Measurements from ENCODE around the gene PCDHB10. TPM values are rescaled to one million over a fixed set of nuclear protein-coding genes. Genes with fewer than 3 reads are reported as not detected.
"Not testable (repeated sequence)": the region's sequence is repeated elsewhere in the genome, so short reads cannot be mapped to it uniquely, and the experiment has no call there.

PCDHB10 gene
- total RNA-seq, 1 experiment from 2014 or later = 0.03 TPM

DNA sequence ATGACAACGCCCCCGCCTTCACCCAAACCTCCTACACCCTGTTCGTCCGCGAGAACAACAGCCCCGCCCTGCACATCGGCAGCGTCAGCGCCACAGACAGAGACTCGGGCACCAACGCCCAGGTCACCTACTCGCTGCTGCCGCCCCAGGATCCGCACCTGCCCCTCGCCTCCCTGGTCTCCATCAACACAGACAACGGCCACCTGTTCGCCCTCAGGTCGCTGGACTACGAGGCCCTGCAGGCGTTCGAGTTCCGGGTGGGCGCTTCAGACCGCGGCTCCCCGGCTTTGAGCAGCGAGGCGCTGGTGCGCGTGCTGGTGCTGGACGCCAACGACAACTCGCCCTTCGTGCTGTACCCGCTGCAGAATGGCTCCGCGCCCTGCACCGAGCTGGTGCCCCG, 12.8 kb upstream of the PCDHB10 start:
- H3K27me3 ChIP-seq (ENCODE audit: control insufficient read depth, insufficient read depth, low read length); H3K36me3 ChIP-seq (replicated peaks; ENCODE audit: control insufficient read depth, insufficient read depth, low read length); H3K4me3 ChIP-seq (ENCODE audit: insufficient read depth, low read depth, low read length); DNase-seq: not testable (repeated sequence)

DNA sequence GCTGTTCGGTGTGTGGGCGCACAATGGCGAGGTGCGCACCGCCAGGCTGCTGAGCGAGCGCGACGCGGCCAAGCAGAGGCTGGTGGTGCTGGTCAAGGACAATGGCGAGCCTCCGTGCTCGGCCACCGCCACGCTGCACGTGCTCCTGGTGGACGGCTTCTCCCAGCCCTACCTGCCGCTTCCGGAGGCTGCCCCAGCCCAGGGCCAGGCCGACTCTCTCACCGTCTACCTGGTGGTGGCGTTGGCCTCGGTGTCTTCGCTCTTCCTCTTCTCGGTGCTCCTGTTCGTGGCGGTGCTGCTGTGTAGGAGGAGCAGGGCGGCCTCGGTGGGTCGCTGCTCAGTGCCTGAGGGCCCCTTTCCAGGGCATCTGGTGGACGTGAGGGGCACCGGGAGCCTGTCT, 12.3 kb upstream of the PCDHB10 start:
- not testable (repeated sequence) for H3K4me3 ChIP-seq (ENCODE audit: insufficient read depth, low read depth, low read length); DNase-seq; H3K36me3 ChIP-seq (replicated peaks; ENCODE audit: control insufficient read depth, insufficient read depth, low read length); H3K27me3 ChIP-seq (ENCODE audit: control insufficient read depth, insufficient read depth, low read length)

DNA sequence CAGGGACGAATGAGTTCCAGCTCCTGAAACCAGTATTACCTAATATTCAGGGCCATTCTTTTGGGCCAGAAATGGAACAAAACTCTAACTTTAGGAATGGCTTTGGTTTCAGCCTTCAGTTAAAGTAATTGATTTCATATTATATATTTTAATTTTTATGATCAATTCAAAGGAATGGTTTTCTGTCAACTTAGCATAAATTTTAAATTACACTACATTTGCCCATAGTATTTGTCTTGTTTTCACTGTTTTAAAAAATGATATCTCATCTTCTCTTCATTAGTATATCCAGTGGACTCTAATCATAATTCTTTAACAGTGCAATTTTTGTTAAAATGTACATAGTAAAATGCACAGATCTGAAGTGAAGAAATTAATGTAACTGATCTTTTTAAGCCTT, 11.8 kb upstream of the PCDHB10 start:
- no peaks in the 10 kb centered on the region for H3K27me3 ChIP-seq (ENCODE audit: control insufficient read depth, insufficient read depth, low read length)
- no peaks in the 10 kb centered on the region for H3K36me3 ChIP-seq (replicated peaks; ENCODE audit: control insufficient read depth, insufficient read depth, low read length)
- no peak overlapping the region for H3K4me3 ChIP-seq (ENCODE audit: insufficient read depth, low read depth, low read length)
- DNase-seq = no peak

DNA sequence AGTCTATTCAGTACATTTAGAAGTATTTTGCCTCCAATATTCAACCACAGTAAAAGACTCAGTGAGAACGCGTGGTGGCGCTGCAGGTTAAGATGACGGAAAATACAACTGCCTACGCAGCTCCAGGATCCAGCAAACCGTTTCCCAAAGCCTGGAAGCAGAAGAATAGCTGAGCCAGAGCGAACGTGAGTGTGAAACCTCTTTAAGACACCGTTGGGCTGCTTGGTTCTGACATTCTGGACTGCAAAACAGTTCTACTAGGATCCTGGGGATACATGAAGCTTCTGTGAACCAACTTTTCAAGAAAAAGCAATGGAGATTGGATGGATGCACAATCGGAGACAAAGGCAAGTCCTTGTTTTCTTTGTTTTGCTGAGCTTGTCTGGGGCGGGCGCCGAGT, 9.9 kb upstream of the PCDHB10 start, which contains the start of gene PCDHB16:
Gene PCDHB16 (plus strand): TSS at position 140 of the 400 bp plus-strand sequence. CDS start 173 bp downstream, at position 313.
- DNase-seq = peak; percentile 81
- Histone ChIP-seq H3K36me3 (replicated peaks; ENCODE audit: control insufficient read depth, insufficient read depth, low read length) (no peaks in the 10 kb centered on the region), H3K4me3 (ENCODE audit: insufficient read depth, low read depth, low read length) (no peak within 1 kb of the TSS), H3K27me3 (ENCODE audit: control insufficient read depth, insufficient read depth, low read length) (no peaks in the 10 kb centered on the region)

DNA sequence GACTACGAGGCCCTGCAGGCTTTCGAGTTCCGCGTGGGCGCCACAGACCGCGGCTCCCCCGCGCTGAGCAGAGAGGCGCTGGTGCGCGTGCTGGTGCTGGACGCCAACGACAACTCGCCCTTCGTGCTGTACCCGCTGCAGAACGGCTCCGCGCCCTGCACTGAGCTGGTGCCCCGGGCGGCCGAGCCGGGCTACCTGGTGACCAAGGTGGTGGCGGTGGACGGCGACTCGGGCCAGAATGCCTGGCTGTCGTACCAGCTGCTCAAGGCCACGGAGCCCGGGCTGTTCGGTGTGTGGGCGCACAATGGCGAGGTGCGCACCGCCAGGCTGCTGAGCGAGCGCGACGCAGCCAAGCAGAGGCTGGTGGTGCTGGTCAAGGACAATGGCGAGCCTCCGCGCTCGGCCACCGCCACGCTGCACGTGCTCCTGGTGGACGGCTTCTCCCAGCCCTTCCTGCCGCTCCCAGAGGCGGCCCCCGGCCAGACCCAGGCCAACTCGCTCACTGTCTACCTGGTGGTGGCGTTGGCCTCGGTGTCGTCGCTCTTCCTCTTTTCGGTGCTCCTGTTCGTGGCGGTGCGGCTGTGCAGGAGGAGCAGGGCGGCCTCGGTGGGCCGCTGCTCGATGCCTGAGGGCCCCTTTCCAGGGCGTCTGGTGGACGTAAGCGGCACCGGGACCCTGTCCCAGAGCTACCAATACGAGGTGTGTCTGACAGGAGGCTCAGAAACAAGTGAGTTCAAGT, 7.9 kb upstream of the PCDHB10 start:
- not testable (repeated sequence) for H3K4me3 ChIP-seq (ENCODE audit: insufficient read depth, low read depth, low read length); H3K27me3 ChIP-seq (ENCODE audit: control insufficient read depth, insufficient read depth, low read length); H3K36me3 ChIP-seq (replicated peaks; ENCODE audit: control insufficient read depth, insufficient read depth, low read length); DNase-seq

DNA sequence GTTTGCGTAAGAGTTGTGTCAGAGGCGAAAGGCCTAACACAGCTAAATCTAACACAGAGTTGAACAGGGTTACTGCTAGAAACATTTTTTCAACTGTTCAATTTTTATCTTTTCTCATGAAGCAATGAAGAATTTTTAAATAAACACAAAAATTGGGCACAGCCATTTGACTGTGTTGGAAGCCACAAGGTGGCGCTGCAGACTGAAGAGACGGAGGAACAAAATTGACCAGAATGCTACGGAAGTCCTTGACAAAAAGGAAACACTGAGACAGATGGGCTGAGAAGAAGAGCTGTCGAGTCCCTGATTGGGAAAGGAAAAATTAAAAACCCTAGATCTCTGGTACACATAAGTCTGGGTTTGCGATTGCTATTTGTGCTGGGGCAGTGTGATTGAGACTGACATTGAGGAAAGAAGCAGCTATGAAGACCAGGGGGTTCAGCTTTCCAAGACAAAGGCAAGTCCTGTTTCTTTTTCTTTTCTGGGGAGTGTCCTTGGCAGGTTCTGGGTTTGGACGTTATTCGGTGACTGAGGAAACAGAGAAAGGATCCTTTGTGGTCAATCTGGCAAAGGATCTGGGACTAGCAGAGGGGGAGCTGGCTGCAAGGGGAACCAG, 5.1 kb upstream of the PCDHB10 start, which contains the start of gene PCDHB9:
Gene PCDHB9 (plus strand): TSS at position 265 of the 616 bp plus-strand sequence. CDS start 158 bp downstream, at position 423.
- peak; percentile 79 for DNase-seq
- Histone ChIP-seq H3K36me3 (replicated peaks; ENCODE audit: control insufficient read depth, insufficient read depth, low read length) (no peaks in the 10 kb centered on the region), H3K27me3 (ENCODE audit: control insufficient read depth, insufficient read depth, low read length) (no peaks in the 10 kb centered on the region), H3K4me3 (ENCODE audit: insufficient read depth, low read depth, low read length) (no peak within 1 kb of the TSS)

DNA sequence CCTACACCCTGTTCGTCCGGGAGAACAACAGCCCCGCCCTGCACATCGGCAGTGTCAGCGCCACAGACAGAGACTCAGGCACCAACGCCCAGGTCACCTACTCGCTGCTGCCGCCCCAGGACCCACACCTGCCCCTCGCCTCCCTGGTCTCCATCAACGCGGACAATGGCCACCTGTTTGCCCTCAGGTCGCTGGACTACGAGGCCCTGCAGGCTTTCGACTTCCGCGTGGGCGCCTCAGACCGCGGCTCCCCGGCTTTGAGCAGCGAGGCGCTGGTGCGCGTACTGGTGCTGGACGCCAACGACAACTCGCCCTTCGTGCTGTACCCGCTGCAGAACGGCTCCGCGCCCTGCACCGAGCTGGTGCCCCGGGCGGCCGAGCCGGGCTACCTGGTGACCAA, 3.5 kb upstream of the PCDHB10 start:
- not testable (repeated sequence) for H3K27me3 ChIP-seq (ENCODE audit: control insufficient read depth, insufficient read depth, low read length); H3K4me3 ChIP-seq (ENCODE audit: insufficient read depth, low read depth, low read length); H3K36me3 ChIP-seq (replicated peaks; ENCODE audit: control insufficient read depth, insufficient read depth, low read length); DNase-seq

DNA sequence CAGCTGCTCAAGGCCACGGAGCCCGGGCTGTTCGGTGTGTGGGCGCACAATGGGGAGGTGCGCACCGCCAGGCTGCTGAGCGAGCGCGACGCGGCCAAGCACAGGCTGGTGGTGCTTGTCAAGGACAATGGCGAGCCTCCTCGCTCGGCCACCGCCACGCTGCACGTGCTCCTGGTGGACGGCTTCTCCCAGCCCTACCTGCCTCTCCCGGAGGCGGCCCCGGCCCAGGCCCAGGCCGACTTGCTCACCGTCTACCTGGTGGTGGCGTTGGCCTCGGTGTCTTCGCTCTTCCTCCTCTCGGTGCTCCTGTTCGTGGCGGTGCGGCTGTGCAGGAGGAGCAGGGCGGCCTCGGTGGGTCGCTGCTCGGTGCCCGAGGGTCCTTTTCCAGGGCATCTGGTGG, 3.0 kb upstream of the PCDHB10 start:
- H3K4me3 ChIP-seq (ENCODE audit: insufficient read depth, low read depth, low read length); H3K27me3 ChIP-seq (ENCODE audit: control insufficient read depth, insufficient read depth, low read length); H3K36me3 ChIP-seq (replicated peaks; ENCODE audit: control insufficient read depth, insufficient read depth, low read length); DNase-seq: not testable (repeated sequence)

DNA sequence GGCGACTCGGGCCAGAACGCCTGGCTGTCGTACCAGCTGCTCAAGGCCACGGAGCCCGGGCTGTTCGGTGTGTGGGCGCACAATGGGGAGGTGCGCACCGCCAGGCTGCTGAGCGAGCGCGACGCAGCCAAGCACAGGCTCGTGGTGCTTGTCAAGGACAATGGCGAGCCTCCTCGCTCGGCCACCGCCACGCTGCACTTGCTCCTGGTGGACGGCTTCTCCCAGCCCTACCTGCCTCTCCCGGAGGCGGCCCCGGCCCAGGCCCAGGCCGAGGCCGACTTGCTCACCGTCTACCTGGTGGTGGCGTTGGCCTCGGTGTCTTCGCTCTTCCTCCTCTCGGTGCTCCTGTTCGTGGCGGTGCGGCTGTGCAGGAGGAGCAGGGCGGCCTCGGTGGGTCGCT, 2.2 kb downstream of the PCDHB10 start:
- not testable (repeated sequence) for H3K36me3 ChIP-seq (replicated peaks; ENCODE audit: control insufficient read depth, insufficient read depth, low read length); H3K4me3 ChIP-seq (ENCODE audit: insufficient read depth, low read depth, low read length); DNase-seq; H3K27me3 ChIP-seq (ENCODE audit: control insufficient read depth, insufficient read depth, low read length)

DNA sequence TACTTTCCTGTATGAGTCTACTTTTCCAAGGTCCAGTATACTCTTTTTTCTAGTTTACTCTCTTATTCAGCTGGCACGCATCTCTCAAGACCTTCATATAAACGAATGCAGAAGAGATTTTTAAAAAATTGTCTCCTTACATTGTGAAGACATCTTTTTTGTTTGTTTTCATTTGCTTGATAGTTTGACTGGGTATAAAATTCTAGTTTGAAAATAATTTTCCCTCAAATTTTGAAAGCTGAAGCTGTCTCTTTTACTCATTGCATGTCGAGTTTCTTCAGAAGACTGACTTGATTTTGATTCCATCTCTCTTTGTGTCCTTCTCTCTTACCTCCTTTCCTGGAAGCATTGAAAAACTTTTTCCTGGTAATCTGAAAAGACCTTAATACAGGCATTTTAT, 4.2 kb downstream of the PCDHB10 start:
- Histone ChIP-seq H3K36me3 (replicated peaks; ENCODE audit: control insufficient read depth, insufficient read depth, low read length) (no peaks in the 10 kb centered on the region), H3K27me3 (ENCODE audit: control insufficient read depth, insufficient read depth, low read length) (no peaks in the 10 kb centered on the region), H3K4me3 (ENCODE audit: insufficient read depth, low read depth, low read length) (no peak overlapping the region)
- DNase-seq = no peak

DNA sequence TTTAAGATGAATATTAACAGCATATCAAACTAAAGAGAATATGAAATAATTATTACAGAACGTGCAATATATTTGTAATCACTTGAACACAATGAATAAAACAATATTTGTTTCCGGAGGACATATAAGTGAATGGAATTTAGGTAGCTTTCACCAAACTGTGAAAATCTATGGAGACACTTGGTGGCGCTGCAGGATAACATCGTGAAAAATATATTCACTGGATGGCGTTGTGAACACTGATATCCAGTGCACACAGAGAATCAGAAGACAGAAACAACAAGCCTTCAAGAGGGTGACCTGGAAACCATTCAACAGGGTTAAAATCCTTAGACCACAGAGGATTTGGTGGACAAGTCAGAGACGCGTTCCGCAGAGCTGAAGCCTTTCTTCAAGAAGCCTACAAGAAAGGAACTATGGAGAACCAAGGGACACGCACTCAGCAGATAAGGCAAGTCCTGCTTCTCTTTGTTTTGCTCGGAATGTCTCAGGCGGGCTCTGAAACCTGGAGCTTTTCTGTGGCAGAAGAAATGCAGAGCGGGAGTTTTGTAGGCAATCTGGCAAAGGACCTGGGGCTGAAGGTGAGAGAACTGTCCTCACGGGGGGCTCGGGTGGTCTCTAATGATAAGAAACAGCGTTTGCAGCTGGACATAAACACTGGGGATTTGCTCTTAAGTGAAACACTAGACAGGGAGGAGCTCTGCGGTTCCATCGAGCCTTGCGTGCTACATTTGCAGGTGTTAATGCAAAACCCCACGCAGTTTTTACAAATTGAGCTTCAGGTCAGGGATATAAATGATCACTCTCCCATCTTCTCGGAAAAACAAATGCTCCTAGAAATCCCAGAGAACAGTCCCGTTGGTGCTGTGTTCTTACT, 7.4 kb downstream of the PCDHB10 start, which contains the start of gene PCDHB11:
Gene PCDHB11 (plus strand): TSS at position 269 of the 877 bp plus-strand sequence. CDS start 148 bp downstream, at position 417.
- no peaks in the 10 kb centered on the region for H3K36me3 ChIP-seq (replicated peaks; ENCODE audit: control insufficient read depth, insufficient read depth, low read length)
- H3K27me3 ChIP-seq (ENCODE audit: control insufficient read depth, insufficient read depth, low read length) = no peaks in the 10 kb centered on the region
- DNase-seq = peak; percentile 59
- H3K4me3 ChIP-seq (ENCODE audit: insufficient read depth, low read depth, low read length) = no peak within 1 kb of the TSS

DNA sequence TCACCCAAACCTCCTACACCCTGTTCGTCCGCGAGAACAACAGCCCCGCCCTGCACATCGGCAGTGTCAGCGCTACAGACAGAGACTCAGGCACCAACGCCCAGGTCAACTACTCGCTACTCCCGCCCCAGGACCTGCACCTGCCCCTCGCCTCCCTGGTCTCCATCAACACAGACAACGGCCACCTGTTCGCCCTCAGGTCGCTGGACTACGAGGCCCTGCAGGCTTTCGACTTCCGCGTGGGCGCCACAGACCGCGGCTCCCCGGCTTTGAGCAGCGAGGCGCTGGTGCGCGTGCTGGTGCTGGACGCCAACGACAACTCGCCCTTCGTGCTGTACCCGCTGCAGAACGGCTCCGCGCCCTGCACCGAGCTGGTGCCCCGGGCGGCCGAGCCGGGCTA, 9.0 kb downstream of the PCDHB10 start:
- H3K4me3 ChIP-seq (ENCODE audit: insufficient read depth, low read depth, low read length); H3K27me3 ChIP-seq (ENCODE audit: control insufficient read depth, insufficient read depth, low read length); DNase-seq; H3K36me3 ChIP-seq (replicated peaks; ENCODE audit: control insufficient read depth, insufficient read depth, low read length): not testable (repeated sequence)

DNA sequence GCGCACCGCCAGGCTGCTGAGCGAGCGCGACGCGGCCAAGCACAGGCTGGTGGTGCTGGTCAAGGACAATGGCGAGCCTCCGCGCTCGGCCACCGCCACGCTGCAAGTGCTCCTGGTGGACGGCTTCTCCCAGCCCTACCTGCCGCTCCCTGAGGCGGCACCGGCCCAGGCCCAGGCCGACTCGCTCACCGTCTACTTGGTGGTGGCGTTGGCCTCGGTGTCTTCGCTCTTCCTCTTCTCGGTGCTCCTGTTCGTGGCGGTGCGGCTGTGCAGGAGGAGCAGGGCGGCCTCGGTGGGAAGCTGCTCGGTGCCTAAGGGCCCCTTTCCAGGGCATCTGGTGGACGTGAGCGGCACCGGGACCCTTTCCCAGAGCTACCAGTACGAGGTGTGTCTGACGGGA, 9.5 kb downstream of the PCDHB10 start:
- not testable (repeated sequence) for H3K4me3 ChIP-seq (ENCODE audit: insufficient read depth, low read depth, low read length); DNase-seq; H3K27me3 ChIP-seq (ENCODE audit: control insufficient read depth, insufficient read depth, low read length); H3K36me3 ChIP-seq (replicated peaks; ENCODE audit: control insufficient read depth, insufficient read depth, low read length)

DNA sequence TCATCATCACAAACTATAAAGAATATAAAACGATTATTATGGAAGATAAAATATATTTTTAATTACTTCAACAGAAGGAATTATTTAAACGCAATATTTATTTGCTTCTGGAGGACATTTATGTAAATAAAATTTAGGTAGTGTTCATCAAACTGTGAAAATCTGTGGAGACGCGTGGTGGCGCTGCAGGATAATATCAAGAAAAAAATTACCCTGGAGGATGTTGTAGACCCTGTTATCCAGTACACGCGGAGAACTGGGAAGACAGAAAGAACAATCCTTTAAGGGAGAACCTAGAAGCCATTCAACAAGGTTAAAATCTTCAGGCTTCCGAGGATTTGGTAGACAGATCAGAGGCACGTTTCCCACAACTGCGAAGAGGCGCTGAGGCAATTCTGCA, 16.3 kb downstream of the PCDHB10 start, which contains the start of gene PCDHB12:
Gene PCDHB12 (plus strand): TSS at position 242 of the 400 bp plus-strand sequence. CDS start 189 bp downstream, outside the sequence.
- H3K27me3 ChIP-seq (ENCODE audit: control insufficient read depth, insufficient read depth, low read length) = no peaks in the 10 kb centered on the region
- H3K36me3 ChIP-seq (replicated peaks; ENCODE audit: control insufficient read depth, insufficient read depth, low read length) = no peaks in the 10 kb centered on the region
- no peak within 1 kb of the TSS for H3K4me3 ChIP-seq (ENCODE audit: insufficient read depth, low read depth, low read length)
- DNase-seq = peak; percentile 48

All from H7 (cell line).